AG09319 (cell line): ENCODE measurements around the gene HEATR5A.
"Not testable (repeated sequence)": the region's sequence is repeated elsewhere in the genome, so short reads cannot be mapped to it uniquely, and the experiment has no call there.

Source experiments
- DNase-seq: peaks from one replicate; pipeline ENCODE4 v3.0.0-alpha.2; 2010; ENCODE audit warnings: low read depth; ENCODE audit errors: extremely low read depth
- CTCF ChIP-seq: IDR thresholded peaks from 2 replicates; pipeline ENCODE4 v1.5.1; 2011; ENCODE audit warnings: low read depth, mild to moderate bottlenecking, inconsistent platforms, low read length, moderate library complexity

HEATR5A gene

DNA sequence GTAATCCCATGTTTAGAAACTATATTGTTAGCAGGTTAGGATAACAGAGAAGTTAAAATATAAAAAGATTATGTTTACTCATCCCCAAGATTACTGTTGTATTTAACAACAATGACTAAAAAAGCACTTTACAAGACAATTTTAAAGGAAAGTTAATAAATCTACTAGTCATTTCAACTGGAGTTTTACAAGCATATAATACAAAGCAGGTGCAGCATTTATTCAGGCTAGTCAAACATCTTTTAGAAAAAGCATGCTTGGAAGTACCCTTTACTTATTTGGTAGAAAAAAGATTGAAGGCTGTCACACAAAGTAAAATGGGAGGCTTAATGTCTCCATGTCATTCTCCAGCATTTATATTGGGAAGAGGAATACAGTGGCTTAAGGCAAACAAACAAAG lies 80.6 kb downstream of the HEATR5A start:
- no peak for DNase-seq
- no peak for TF ChIP-seq CTCF

DNA sequence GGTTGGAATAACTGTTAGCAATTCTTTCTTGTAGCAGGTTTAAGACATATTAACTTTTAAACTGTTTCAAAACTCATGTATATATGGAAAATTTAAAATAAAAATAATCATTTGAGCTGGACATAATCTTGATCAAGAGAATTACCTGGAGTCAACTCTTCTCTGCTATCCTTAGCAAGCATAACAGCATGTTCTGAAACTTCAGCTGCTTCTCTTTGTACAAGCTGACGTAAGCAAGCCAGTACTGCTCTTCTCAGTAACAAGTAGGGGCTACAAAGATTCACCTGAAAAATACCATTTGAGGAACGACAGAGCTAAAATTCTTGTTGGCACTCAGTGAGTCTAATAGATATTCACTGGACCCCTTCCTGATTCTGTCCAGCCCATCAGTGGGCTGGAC lies 83.0 kb downstream of the HEATR5A start:
- TF ChIP-seq CTCF: no peak
- DNase-seq: no peak

GRCh38 chr14:31336646-31337045 lies 83.7 kb downstream of the HEATR5A start:
- TF ChIP-seq CTCF: no peak
- no peak for DNase-seq

- DNase-seq: not testable (repeated sequence)
These were observed 89.0 kb downstream of the HEATR5A start for GRCh38 chr14:31331395-31331794.

DNA sequence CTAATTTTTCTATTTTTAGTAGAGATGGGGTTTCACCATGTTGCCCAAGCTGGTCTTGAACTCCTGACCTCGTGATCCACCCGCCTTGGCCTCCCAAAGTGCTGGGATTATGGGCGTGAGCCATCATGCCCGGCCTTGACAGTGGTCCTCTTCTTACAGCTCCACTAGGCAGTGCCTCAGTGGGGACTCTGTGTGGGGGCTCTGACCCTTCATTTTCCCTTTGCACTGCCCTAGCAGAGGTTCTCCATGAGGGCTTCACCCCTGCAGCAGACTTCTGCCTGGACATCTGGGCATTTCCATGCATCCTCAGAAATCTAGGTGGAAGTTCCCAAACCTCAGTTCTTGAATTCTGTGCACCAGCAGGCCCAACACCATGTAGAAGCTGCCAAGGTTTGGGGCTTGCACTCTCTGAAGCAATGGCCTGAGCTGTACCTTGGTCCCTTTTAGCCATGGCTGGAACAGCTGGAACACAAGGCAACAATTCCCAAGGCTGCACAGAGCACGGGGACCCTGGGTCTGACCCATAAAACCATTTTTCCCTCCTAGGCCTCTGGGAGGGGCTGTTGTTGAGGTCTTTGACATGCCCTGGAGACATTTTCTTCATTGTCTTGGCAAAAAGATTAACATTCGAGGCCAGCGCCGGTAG lies 90.4 kb downstream of the HEATR5A start:
- DNase-seq: not testable (repeated sequence)

GRCh38 chr14:31326111-31326510 lies 94.2 kb downstream of the HEATR5A start:
- DNase-seq: no peak
- TF ChIP-seq CTCF: peak; percentile 24

DNA sequence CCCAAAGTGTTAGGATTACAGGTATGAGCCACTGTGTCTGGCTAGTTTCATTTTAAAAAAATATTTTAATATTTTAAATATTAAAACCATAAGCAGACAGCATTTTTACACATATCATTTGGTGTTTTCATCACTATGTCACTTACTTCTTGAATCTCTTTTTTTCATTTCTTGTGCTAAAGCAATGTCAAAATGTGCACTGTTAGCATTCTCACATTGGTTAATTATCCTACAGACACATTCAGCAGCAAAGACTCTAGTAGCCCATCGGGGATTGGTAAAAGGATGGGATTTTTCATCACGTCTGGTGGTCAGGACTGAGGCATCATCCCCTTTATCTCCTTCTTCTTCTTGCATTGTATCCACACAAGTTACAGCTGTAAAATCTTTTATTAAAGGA lies 96.9 kb downstream of the HEATR5A start:
- DNase-seq: no peak
- TF ChIP-seq CTCF: no peak

- no peak for TF ChIP-seq CTCF
- DNase-seq: no peak
These were observed 99.2 kb downstream of the HEATR5A start for GRCh38 chr14:31320922-31321766.
